Brain microvascular endothelial cell (primary cell): ENCODE data around the gene MSANTD3.

Experiments used
- DNase-seq: peaks from one replicate; pipeline ENCODE4 v3.0.0-alpha.2; 2020
- H3K27ac ChIP-seq: fragments of 250-450 bp; sonication (Bioruptor Pico); 2 replicates; pipeline ENCODE4 v1.5.1; 2020; ENCODE audit warnings: mild to moderate bottlenecking, moderate library complexity
- H3K27me3 ChIP-seq: fragments of 250-450 bp; sonication (Bioruptor Pico); replicated peaks from 2 replicates; pipeline ENCODE4 v1.5.1; 2020; ENCODE audit warnings: mild to moderate bottlenecking
- H3K36me3 ChIP-seq: fragments of 250-450 bp; sonication (Bioruptor Pico); replicated peaks from 2 replicates; pipeline ENCODE4 v1.5.1; 2020; ENCODE audit warnings: mild to moderate bottlenecking
- H3K4me3 ChIP-seq: 2 replicates; pipeline ENCODE4 v1.5.1; 2011; ENCODE audit warnings: low read depth, mild to moderate bottlenecking, control low read depth, low read length, moderate library complexity
- CTCF ChIP-seq: IDR thresholded peaks from 2 replicates; pipeline ENCODE4 v1.5.1; 2011; ENCODE audit warnings: low read depth, mild to moderate bottlenecking, moderate library complexity, low read length, control low read depth, inconsistent platforms; ENCODE audit errors: missing control alignments
- in situ Hi-C: cut with HindIII; loops from 2 replicates; pipeline ENCODE4 v1.10.0; 2017; ENCODE audit warnings: low sequenced_read_pairs, low pct_ligation_motif_present

Gene MSANTD3

GRCh38 chr9:100498592-100498991, 71.6 kb downstream of the MSANTD3 start:
- TF ChIP-seq CTCF = no peak
- Histone ChIP-seq H3K27me3 (no peaks in the 10 kb centered on the region), H3K36me3 (no peaks in the 10 kb centered on the region), H3K4me3 (no peak overlapping the region), H3K27ac (no peak overlapping the region)
- in situ Hi-C loops = no loop called here
- no peak for DNase-seq

- DNase-seq = no peak
- in situ Hi-C loops = no loop called here
- Histone ChIP-seq H3K27ac (no peak overlapping the region), H3K4me3 (no peak overlapping the region), H3K27me3 (no peaks in the 10 kb centered on the region), H3K36me3 (no peaks in the 10 kb centered on the region)
- TF ChIP-seq CTCF = no peak
Measured at GRCh38 chr9:100499460-100499859, 72.5 kb downstream of the MSANTD3 start.

- no peak overlapping the region for H3K4me3 ChIP-seq
- H3K27ac ChIP-seq = no peak overlapping the region
- in situ Hi-C loops = no loop called here
- no peaks in the 10 kb centered on the region for H3K36me3 ChIP-seq
- no peaks in the 10 kb centered on the region for H3K27me3 ChIP-seq
- no peak for TF ChIP-seq CTCF
- no peak for DNase-seq
Measured at GRCh38 chr9:100499866-100500265, 72.9 kb downstream of the MSANTD3 start.
